HG03097 (cell line): ENCODE data around the gene OR2V2.
"Not testable (repeated sequence)": the region's sequence is repeated elsewhere in the genome, so short reads cannot be mapped to it uniquely, and the experiment has no call there.

Source experiments
- ATAC-seq: cut with Tn5 transposase; IDR thresholded peaks from one replicate; pipeline ENCODE4 v1.9.1; 2021; ENCODE audit not compliant: unreplicated experiment, low FRiP score

OR2V2 gene

DNA sequence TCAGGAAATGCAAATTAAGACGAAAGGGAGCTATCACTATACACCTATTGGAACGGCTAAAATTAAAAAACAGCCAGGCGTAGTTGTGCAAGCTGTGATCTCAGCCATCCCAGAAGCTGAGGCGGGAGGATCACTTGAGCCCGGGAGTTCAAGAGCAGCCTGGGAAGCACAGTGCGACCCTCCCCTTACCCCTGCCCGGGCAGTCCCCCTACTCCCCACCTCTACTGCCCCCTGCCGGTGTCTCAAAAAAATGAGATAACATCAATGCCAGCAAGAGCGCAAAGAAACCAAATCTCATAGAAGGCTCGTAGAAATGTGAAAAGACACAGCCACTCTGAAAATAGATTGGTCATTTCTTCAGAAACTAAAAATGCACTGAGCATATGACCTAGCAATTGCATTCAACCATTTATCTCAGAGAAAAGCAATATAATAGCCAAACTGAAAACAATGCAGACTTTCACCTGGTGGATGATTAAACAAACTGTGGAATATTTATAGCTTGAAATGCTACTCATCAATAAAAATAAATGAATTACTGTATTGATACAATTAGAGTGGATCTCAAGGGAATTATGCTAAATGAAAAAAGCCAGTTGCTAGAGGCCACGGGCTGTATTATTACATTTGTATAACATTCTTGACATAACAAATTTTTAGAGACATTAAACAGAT is 20.6 kb downstream of the OR2V2 start:
- ATAC-seq: no peak

DNA sequence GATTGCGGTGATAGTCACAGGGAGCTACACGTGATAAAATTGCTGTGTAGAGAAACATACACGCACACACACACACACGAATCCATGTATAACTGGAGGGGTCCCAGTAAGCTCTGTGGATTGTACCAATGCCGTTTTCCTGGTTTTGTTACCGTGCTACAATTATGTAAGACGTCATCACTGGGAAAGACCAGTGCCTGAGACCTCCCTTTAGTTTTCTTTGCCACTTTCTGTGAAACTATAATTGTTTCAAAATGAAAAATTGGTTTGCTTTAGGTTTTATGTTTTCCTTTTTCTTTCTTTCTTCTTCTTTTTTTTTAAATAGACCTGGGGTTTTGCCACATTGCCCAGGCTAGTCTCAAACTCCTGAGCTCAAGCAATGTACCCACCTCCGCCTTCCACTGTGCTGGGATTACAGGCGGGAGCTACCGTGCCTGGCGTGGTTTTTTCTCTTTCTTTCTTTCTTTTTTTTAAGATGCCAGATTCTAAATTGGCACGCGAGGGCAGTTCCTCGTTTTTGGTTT is 21.3 kb downstream of the OR2V2 start:
- no peak for ATAC-seq

DNA sequence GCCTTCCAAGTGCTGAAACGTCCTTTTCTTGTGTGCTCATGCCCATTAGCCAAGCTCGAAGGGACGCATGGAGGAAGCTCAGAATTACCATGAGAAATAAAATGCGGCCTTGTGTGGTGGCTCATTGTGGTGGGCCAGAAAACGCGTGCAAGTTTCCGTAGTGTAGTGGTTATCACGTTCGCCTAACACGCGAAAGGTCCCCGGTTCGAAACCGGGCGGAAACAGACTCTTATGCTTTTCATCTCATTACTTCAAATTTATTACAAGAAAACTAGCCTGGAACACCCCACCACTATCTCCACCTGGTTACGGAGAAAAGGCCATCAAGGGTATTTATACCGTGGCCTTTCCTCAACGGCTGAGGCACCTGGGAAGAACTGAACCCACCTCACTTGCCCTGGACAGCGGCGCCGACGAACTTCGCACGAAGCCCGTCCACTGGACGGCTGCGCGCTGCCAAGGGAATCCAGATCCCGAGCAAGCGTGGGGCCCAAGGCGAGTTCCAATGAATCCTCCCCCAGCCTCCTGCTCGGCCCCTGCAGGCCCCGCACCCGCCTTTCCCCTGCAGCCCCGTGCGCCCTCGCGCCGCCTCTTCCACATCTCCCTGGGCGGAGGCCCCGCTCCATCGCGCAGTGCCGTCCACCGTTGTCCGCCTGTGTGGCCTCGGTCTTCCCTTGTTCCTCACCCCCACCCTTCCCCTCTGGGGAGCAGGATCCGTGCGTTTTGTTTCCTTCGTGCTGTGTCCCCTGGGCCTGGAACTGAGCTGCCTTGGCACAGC is 22.3 kb downstream of the OR2V2 start:
- ATAC-seq: peak; percentile 39

- ATAC-seq: peak; percentile 6
These were observed 22.9 kb downstream of the OR2V2 start for GRCh38 chr5:181170237-181170825.

DNA sequence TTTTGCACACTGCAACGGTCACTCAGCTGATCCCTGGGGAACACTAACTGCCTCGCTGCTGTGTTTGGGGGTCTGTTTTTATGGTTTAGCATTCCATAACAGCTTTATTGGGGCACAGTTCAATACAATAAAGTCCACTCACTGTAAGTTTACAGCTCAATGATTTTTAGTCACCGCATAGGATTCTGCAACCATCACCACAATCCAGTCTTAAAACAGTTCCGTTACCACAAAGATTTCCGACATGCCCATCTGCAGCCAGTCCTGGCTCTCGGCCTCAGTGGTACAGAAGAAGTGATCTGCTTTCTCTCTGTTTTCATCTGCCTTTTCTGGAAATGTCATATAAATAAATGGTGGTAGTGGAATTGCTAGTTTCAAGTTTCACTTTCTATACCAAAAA is 23.6 kb downstream of the OR2V2 start:
- ATAC-seq: no peak

DNA sequence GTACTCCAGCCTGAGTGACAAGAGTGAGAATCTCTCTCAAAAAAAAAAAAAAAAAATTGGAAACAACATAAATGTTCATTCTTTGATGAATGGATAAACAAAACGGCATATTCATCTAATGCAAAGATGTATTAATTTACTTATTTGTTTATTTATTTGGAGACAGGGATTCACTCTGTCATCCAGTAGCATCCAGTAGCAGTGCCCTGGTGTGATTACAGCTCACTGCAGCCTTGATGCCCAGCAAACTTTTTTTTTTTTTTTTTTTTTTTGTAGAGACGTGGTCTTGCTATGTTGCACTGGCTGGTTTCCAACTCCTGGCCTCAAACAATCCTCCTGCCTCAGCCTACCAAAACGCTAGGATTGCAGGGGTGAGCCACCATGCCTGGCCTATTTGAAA is 24.4 kb downstream of the OR2V2 start:
- no peak for ATAC-seq

DNA sequence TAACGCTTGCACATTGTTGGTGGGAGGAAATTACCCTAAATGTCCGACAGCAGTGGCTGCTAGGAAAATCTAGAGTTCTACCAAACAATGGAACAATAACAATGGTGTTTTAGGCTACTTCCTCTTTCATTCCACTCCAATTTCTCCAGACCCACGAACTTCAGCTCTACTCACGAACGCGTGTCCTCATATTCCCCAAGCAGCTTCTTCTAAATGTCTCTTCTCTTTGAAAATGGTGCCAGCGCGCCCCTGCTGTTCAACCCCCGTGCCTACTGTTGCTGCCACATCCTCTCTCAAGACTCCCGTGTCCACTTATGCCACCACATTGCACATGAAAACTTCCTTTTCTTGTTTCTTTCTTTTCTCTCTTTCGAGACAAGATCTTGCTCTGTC is 25.6 kb downstream of the OR2V2 start:
- ATAC-seq: no peak

DNA sequence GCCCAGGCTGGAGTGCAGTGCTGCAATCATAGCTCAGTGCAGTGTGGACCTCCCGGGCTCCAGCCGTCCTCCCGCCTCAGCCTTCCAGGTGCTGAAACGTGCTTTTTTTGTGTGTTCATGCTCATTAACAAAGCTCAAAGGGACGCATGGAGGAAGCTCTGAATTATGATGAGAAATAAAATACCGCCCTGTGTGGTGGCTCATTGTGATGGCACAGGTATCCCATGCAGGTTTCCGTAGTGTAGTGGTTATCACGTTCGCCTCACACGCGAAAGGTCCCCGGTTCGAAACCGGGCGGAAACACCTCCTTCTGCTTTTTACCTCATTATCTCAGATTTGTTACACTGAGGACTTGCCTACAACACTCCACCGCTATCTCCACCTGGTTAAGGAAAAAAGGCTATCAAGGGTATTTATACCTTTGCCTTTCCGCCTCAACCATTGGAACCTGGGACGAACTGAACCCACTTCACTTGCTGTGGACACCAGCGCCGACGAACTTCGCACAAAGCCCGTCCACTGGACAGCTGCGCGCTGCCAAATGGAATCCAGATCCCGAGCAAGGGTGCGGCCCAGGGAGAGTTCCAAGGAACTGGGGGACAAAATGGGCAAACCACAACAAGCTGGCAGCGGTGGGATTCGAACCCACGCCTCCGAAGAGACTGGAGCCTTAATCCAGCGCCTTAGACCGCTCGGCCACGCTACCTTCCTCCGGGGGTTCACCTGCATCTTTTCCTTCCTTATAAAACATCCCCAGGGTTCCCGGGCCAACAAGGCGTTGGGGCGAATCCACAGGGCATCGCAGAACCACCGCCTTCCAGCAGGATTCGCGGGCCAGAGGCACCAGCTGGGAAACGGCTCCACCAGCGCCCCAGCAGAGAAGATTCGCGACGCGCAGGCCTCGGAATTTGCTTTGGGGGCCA is 26.3 kb downstream of the OR2V2 start:
- no peak for ATAC-seq

DNA sequence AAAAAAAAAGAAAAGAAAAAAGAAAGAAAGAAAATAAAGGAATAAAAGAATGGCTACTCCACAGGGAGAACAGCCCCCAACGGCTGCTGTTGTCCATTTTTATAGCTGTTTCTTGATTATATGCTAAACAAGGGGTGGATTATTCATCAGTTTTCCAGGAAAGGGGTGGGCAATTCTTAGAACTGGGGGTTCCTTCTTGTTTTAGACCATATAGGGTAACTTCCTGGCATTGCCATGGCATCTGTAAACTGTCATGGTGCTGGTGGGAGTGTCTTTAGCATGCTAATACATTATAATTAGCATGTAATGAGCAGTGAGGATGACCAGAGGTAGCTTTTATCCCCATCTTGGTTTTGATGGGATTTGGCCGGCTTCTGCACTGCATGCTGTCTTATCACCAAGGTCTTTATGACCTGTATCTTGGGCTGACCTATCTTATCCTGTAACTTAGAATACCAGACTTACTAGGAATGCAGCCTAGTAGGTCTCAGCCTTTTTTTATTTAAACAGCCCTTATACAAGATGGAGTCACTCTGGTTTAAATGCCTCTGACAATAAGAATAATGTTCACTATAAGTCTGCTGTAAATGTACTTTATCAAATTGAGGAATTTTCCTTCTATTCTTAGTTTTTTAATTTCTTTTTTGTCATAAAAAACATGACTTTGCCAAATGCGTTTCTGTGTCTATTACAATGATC is 29.0 kb downstream of the OR2V2 start:
- ATAC-seq: no peak

DNA sequence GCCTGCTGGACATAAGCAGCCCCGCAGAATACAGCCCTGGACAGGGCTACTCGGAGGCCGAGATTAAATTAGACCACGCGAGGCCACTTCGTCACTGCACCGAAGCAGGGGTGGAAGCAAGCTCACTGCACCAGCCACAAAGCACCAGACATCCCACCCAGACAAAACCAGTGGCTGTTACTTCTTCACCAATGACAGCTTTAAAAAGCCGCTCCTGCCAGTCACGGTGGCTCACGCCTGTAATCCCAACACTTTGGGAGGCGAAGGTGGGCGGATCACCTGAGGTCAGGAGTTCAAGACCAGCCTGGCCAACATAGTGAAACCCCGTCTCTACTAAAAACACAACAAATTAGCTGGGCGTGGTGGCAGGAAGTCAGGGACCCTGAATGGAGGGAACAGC is 30.2 kb downstream of the OR2V2 start:
- not testable (repeated sequence) for ATAC-seq

GRCh38 chr5:181181650-181182565 is 34.5 kb downstream of the OR2V2 start:
- ATAC-seq: peak; percentile 47

DNA sequence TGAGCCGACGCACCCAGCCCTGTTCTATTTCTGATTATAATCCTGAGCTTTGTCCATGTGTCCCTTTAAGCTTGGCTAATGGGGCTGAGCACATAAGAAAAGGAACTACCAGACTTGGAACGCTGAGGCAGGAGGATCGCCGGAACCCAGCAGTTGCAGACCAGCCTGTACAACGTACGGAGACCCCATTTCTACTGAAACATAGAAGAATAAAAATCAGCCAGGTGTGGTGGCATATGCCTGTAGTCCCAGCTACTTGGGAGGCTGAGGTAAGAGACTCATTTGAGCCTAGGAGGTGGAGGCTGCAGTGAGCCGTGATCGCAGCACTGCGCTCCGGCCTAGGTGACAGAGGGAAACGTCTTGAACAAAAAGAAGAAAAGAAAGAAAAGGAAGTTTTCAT is 35.3 kb downstream of the OR2V2 start:
- no peak for ATAC-seq

DNA sequence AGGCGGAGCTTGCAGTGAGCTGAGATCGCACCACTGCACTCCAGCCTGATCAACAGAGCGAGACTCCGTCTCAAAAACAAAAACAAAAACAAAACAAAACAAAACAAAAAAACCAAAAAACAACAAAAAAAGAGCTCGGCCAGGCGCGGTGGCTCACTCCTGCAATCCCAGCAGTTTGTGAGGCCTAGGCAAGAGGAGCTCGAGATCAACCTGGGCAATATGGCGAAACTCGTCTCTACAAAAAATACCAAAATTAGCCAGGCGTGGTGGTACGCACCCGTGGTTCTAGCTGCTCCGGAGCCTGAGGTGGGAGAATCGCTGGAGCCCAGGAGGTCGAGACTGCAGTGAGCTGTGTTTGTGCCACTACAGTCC is 37.4 kb downstream of the OR2V2 start:
- no peak for ATAC-seq

- ATAC-seq: no peak
These were observed 38.2 kb downstream of the OR2V2 start for GRCh38 chr5:181185560-181185959.

GRCh38 chr5:181186022-181186421 is 38.6 kb downstream of the OR2V2 start:
- ATAC-seq: no peak

DNA sequence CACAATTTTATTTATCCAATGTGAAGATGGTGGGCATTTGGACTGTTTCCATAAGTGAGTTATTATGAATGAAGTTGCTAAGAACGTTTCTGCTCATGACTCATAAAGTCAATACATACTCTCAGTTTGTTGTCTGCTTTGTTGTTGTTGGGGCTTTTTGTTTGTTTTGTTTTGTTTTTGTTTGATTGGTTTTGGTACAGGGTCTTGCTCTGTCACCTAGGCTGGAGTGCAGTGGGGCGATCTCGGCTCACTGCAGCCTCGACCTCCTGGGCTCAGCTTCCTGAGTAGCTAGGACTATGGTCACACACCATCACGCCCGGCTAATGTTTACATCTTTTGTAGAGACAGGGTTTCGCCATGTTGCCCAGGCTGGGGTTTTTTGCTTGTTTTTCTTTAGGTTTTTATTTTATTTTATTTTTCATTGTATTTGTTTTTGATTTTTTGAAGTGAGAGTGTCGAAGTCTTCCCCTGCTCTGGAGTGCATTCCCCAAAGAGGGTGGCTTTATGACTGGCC is 39.7 kb downstream of the OR2V2 start:
- ATAC-seq: no peak

GRCh38 chr5:181187500-181188213 is 40.3 kb downstream of the OR2V2 start:
- no peak for ATAC-seq

GRCh38 chr5:181188700-181189362 is 41.4 kb downstream of the OR2V2 start:
- ATAC-seq: peak; percentile 14
